MCF 10A (cell line): ENCODE data around the gene KCNN2. TPM values are rescaled to one million over a fixed set of nuclear protein-coding genes. Genes with fewer than 3 reads are reported as not detected.

Experiments used
- BruUV-seq: library from RNA; stranded (reverse); fragments of 400-500 nt; replicated peaks from 2 replicates; lab custom pipeline; 2021; lab: Mats Ljungman, UMichigan
- CTCF ChIA-PET: fragments of 300-600 bp; sonication (Branson Sonifier 250); formaldehyde crosslinking; extraction: SDS; loops from one replicate; lab custom pipeline; 2021; ENCODE audit warnings: antibody characterized with exemption, inconsistent platforms; lab: Yijun Ruan, JAX
- POLR2A ChIA-PET: fragments of 300-600, 350-650 bp; sonication (Branson Sonifier 250); formaldehyde crosslinking; extraction: SDS; loops from one replicate; lab custom pipeline; 2020; ENCODE audit warnings: antibody characterized with exemption, inconsistent platforms; lab: Yijun Ruan, JAX
- DNase-seq: peaks from one replicate; pipeline ENCODE4 v3.0.0-alpha.2; 2018; ENCODE audit not compliant: unreplicated experiment
- H3K27ac Mint-ChIP-seq: one replicate; pipeline ENCODE4 v1.8.0; 2022; ENCODE audit warnings: mild to moderate bottlenecking, low read depth, mixed read lengths; ENCODE audit not compliant: unreplicated experiment
- H3K27me3 Mint-ChIP-seq: one replicate; pipeline ENCODE4 v1.8.0; 2022; ENCODE audit warnings: mixed read lengths; ENCODE audit not compliant: insufficient read depth, unreplicated experiment
- H3K36me3 Mint-ChIP-seq: one replicate; pipeline ENCODE4 v1.8.0; 2022; ENCODE audit warnings: mild to moderate bottlenecking, moderate library complexity, mixed read lengths; ENCODE audit not compliant: insufficient read depth, unreplicated experiment
- H3K4me1 Mint-ChIP-seq: one replicate; pipeline ENCODE4 v1.8.0; 2022; ENCODE audit warnings: mixed read lengths; ENCODE audit not compliant: insufficient read depth, unreplicated experiment
- H3K4me3 Mint-ChIP-seq: one replicate; pipeline ENCODE4 v1.8.0; 2022; ENCODE audit warnings: mild to moderate bottlenecking, moderate library complexity, mixed read lengths; ENCODE audit not compliant: unreplicated experiment
- H3K9me3 Mint-ChIP-seq: one replicate; pipeline ENCODE4 v1.8.0; 2022; ENCODE audit warnings: mixed read lengths; ENCODE audit not compliant: unreplicated experiment
- CTCF ChIP-seq: fragments of 200-600 bp; IDR thresholded peaks from one replicate; pipeline ENCODE4 v1.8.0; 2022; ENCODE audit warnings: antibody characterized with exemption, mild to moderate bottlenecking; ENCODE audit not compliant: unreplicated experiment
- intact Hi-C: fragments of 100-400 bp; cut with micrococcal nuclease; formaldehyde crosslinking; loops from 2 replicates; pipeline ENCODE4 v1.14.1; 2022
- total RNA-seq: library from RNA; stranded (reverse); gene quantifications from 2 replicates; pipeline ENCODE4 v1.2.3, GENCODE V29; 2022

KCNN2 gene
- total RNA-seq, 1 experiment from 2014 or later = not detected

- ChIA-PET POLR2A (no interaction called here), CTCF (no interaction called here)
- no peaks in the 10 kb centered on the region for H3K4me1 Mint-ChIP-seq
- intact Hi-C loops = no loop called here
- peaks cover 21% of the 10 kb centered on the region for H3K27me3 Mint-ChIP-seq
- no peaks in the 10 kb centered on the region for H3K9me3 Mint-ChIP-seq
- no peak overlapping the region for H3K27ac Mint-ChIP-seq
- H3K4me3 Mint-ChIP-seq = no peak overlapping the region
- H3K36me3 Mint-ChIP-seq = no peaks in the 10 kb centered on the region
- no TSS peak for BruUV-seq
- TF ChIP-seq CTCF = no peak
- DNase-seq = no peak
These were observed 111.7 kb downstream of the KCNN2 start for GRCh38 chr5:114473541-114473940.

GRCh38 chr5:114477816-114478334 lies 116.0 kb downstream of the KCNN2 start:
- BruUV-seq = no TSS peak
- POLR2A ChIA-PET = no interaction called here
- no peaks in the 10 kb centered on the region for H3K9me3 Mint-ChIP-seq
- no peak for TF ChIP-seq CTCF
- peaks cover 36% of the 10 kb centered on the region for H3K27me3 Mint-ChIP-seq
- peak; percentile 17 for DNase-seq
- H3K27ac Mint-ChIP-seq = no peak overlapping the region
- H3K36me3 Mint-ChIP-seq = no peaks in the 10 kb centered on the region
- intact Hi-C loops = no loop called here
- no peaks in the 10 kb centered on the region for H3K4me1 Mint-ChIP-seq
- H3K4me3 Mint-ChIP-seq = no peak overlapping the region
- CTCF ChIA-PET = interaction anchor here (0.6 kb wide), 1 partner anchor 1297 kb away, joined by 3 read pairs; no protein-coding TSS in a partner anchor

GRCh38 chr5:114500756-114501155 lies 138.9 kb downstream of the KCNN2 start:
- ChIA-PET CTCF (no interaction called here), POLR2A (no interaction called here)
- DNase-seq = no peak
- H3K9me3 Mint-ChIP-seq = no peaks in the 10 kb centered on the region
- no peaks in the 10 kb centered on the region for H3K4me1 Mint-ChIP-seq
- no peak for TF ChIP-seq CTCF
- intact Hi-C loops = no loop called here
- no peaks in the 10 kb centered on the region for H3K36me3 Mint-ChIP-seq
- H3K27me3 Mint-ChIP-seq = peaks cover 33% of the 10 kb centered on the region
- no peak overlapping the region for H3K4me3 Mint-ChIP-seq
- H3K27ac Mint-ChIP-seq = no peak overlapping the region
- BruUV-seq = no TSS peak

GRCh38 chr5:114504560-114504959 lies 142.7 kb downstream of the KCNN2 start:
- ChIA-PET POLR2A (no interaction called here), CTCF (interaction anchor here (0.7 to 1.5 kb wide), 2 partner anchors 34 to 404 kb away, joined by 3 read pairs; no protein-coding TSS in a partner anchor)
- Mint-ChIP-seq H3K27me3 (peaks cover 56% of the 10 kb centered on the region), H3K4me1 (no peaks in the 10 kb centered on the region), H3K9me3 (no peaks in the 10 kb centered on the region), H3K36me3 (no peaks in the 10 kb centered on the region), H3K4me3 (no peak overlapping the region), H3K27ac (no peak overlapping the region)
- intact Hi-C loops = no loop called here
- no peak for TF ChIP-seq CTCF
- DNase-seq = no peak
- BruUV-seq = no TSS peak
